ENCODE data around the gene MT1E. TPM values are rescaled to one million over a fixed set of nuclear protein-coding genes. Genes with fewer than 3 reads are reported as not detected.

Gene MT1E
- total RNA-seq, 1 donor from 2014 or later, result 158 TPM

DNA sequence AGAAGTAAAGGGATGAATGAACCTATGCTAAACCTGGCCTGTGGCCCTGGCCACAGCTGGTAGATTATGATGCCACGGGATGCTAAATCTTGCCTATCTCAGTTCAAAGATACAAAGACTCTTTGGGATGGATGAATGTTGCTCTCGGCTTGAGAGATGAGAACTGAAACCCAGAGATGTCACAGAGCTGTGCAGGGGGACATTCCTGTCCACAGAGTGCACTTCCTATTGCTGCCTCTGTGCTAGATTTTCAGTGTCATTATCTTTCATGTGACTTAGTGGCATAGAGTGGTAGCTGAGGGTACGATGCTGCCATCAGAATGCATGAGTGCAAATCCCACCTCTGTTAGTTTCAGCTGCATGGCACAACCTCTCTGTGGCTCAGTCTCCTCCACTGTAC, 4.6 kb downstream of the MT1E start:
- ATAC-seq, result no peak
- Histone ChIP-seq H3K27ac (no peak overlapping the region), H3K4me3 (no peak overlapping the region), H3K9me3 (no peaks in the 10 kb centered on the region), H3K27me3 (ENCODE audit: low read depth) (peaks cover 30% of the 10 kb centered on the region), H3K4me1 (peaks cover 34% of the 10 kb centered on the region), H3K36me3 (no peaks in the 10 kb centered on the region)
- DNase-seq, result no peak
- intact Hi-C loops (cut with DNase I), result no loop called here
- TF ChIP-seq, protein P1, sequence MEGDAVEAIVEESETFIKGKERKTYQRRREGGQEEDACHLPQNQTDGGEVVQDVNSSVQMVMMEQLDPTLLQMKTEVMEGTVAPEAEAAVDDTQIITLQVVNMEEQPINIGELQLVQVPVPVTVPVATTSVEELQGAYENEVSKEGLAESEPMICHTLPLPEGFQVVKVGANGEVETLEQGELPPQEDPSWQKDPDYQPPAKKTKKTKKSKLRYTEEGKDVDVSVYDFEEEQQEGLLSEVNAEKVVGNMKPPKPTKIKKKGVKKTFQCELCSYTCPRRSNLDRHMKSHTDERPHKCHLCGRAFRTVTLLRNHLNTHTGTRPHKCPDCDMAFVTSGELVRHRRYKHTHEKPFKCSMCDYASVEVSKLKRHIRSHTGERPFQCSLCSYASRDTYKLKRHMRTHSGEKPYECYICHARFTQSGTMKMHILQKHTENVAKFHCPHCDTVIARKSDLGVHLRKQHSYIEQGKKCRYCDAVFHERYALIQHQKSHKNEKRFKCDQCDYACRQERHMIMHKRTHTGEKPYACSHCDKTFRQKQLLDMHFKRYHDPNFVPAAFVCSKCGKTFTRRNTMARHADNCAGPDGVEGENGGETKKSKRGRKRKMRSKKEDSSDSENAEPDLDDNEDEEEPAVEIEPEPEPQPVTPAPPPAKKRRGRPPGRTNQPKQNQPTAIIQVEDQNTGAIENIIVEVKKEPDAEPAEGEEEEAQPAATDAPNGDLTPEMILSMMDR (IDR thresholded peaks at IDR 0.05), result no peak

GRCh38 chr16:56631197-56631596, 5.6 kb downstream of the MT1E start:
- intact Hi-C loops (cut with DNase I), result no loop called here
- no peak overlapping the region for H3K4me3 ChIP-seq

DNA sequence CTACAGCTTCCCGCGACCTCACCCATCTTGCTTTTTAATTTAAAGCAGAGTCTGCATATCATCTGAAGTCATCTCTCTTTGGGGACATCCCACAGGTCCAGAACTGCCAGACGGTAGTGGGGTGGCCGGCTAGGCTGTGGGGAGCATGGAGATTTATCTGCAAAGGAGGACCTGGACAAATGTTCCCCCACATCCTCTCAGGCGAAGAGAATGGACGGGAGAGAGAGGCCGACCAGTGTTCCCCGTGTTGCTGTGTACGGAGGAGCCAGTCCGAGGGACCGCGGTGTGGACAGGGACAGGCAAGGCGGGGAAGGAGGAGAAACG, 6.2 kb downstream of the MT1E start:
- ATAC-seq (no peak), DNase-seq (no peak)
- Histone ChIP-seq H3K27ac (peak overlapping the region; percentile 78), H3K36me3 (no peaks in the 10 kb centered on the region), H3K4me1 (peaks cover 34% of the 10 kb centered on the region), H3K9me3 (no peaks in the 10 kb centered on the region), H3K27me3 (ENCODE audit: low read depth) (peaks cover 45% of the 10 kb centered on the region), H3K4me3 (peak overlapping the region; percentile 61)
- TF ChIP-seq, protein P1 (IDR thresholded peaks at IDR 0.05), result no peak
- intact Hi-C loops (cut with DNase I), result no loop called here

More at GRCh38 chr16:56631197-56631596, 5.6 kb downstream of the MT1E start:
- Histone ChIP-seq H3K27ac (peak overlapping the region; percentile 78), H3K9me3 (no peaks in the 10 kb centered on the region), H3K4me1 (peaks cover 40% of the 10 kb centered on the region), H3K36me3 (no peaks in the 10 kb centered on the region), H3K27me3 (ENCODE audit: low read depth) (peaks cover 41% of the 10 kb centered on the region)
- TF ChIP-seq, protein P1 (IDR thresholded peaks at IDR 0.05), result no peak
- ATAC-seq (no peak), DNase-seq (no peak)

DNA sequence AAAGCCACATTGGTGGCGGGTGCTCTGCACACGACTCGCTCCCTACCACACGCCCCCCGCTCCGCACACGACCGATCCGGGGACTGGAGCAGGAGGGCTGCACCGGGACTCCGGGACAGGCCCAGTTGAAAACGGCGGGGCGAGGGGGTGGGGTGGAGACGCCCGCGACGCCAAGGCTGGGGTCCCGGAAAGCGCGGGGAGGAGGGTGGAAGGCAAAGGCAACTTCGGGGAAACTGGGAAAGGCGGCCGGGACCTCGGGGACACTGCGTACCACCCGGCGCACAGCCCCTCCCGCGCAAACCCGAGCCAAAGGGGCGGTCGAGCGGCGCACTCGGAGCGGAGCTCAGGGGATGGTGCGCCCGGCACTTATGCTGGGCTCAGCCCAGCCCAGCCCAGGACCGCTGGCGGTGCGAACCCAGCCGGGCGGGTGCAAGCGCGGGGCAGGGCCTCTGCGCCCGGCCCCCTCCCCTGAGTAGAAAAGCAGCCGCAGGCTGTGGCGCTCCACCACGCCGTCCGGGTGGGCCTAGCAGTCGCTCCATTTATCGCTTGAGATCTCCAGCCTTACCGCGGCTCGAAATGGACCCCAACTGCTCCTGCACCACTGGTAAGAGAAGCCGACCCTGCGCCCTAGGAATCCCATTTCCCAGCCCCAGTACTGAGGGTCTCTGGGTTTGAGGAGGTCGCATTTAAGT, 6.7 kb downstream of the MT1E start, which contains the start of gene MT1M:
MT1M (plus strand) TSS at position 504 of the 692 bp plus-strand sequence; CDS start at position 577, 73 bp downstream.
- H3K4me1 ChIP-seq, result peaks cover 29% of the 10 kb centered on the region
- peak within 1 kb of the TSS; percentile 61 for H3K4me3 ChIP-seq
- intact Hi-C loops (cut with DNase I), result no loop called here
- peak; percentile 73 for DNase-seq
- peaks cover 47% of the 10 kb centered on the region for H3K27me3 ChIP-seq (ENCODE audit: low read depth)
- no peaks in the 10 kb centered on the region for H3K9me3 ChIP-seq
- TF ChIP-seq, protein P1 (IDR thresholded peaks at IDR 0.05), result no peak
- ATAC-seq, result peak; percentile 85
- no peaks in the 10 kb centered on the region for H3K36me3 ChIP-seq
- H3K27ac ChIP-seq, result peak within 1 kb of the TSS; percentile 78

DNA sequence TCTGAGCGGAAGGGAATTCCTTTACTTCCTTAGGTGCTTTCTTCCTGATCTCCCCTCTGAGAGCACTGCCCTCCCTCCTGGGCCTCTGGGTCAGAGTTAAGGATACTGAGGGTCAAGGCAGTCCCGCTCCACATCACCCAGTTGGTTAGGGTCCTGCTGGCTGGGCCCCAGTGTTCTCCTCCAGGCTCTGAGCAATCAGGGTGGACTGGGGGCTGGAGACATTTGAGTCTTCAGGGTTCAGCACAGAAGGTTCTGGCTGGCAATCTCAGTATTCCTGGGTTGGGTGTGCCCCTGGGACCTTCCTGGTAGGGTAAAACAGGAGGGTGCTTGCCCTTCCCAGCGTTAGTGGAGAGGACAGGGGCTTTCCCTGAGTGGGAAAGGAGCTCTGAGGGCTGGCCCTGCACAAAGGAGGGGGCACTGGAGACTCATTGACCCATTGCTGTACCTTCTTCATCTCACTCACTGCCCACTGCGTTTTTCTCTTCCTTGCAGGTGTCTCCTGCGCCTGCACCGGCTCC, 7.3 kb downstream of the MT1E start:
- Histone ChIP-seq H3K4me1 (peaks cover 30% of the 10 kb centered on the region), H3K27ac (peak overlapping the region; percentile 78), H3K27me3 (ENCODE audit: low read depth) (peaks cover 53% of the 10 kb centered on the region), H3K4me3 (peak overlapping the region; percentile 61), H3K36me3 (no peaks in the 10 kb centered on the region), H3K9me3 (no peaks in the 10 kb centered on the region)
- peak; percentile 4 to 10 for ATAC-seq
- no peak for DNase-seq
- TF ChIP-seq, protein P1 (IDR thresholded peaks at IDR 0.05), result no peak
- intact Hi-C loops (cut with DNase I), result no loop called here

Data from lower lobe of right lung (tissue), 2 donors.